Measurements from ENCODE around the gene BET1L.
"Not testable (repeated sequence)": the region's sequence is repeated elsewhere in the genome, so short reads cannot be mapped to it uniquely, and the experiment has no call there.

- TF ChIP-seq CTCF (IDR thresholded peaks at IDR 0.05); POLR2AphosphoS5 (IDR thresholded peaks at IDR 0.05; ENCODE audit: low read depth, low read length): not testable (repeated sequence)
Observed at GRCh38 chr11:220641-221215, 13.5 kb upstream of the BET1L start.
